DMS 273 treated with DMSO at 0.1 percent for 48 hours (cell line): ENCODE results near the gene HOATZ.

ENCODE experiments used
- DNase-seq: peaks from one replicate; lab custom pipeline; 2025; lab: John Stamatoyannopoulos, UW

HOATZ gene

GRCh38 chr11:111581341-111581740 is 66.8 kb downstream of the HOATZ start:
- no peak for DNase-seq

- no peak for DNase-seq
These were observed 67.6 kb downstream of the HOATZ start for GRCh38 chr11:111582163-111582562.

DNA sequence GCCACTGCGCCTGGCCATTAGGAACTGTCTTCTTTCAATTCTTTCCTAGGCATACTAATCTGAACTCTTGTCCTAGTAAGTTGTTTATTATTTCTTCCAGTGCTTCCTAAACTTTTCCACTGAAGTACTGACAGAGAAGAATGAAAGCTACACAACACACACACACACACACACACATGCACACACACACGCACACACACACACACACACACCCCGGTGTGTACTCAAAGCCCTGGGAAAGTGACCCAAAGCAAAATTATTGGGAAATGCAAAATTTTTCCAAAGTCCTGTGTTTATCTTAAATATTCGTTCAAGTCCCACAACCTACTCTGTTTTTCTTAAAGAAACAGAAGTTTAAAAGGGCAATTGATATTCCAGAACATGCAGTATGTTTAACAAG is 68.3 kb downstream of the HOATZ start:
- no peak for DNase-seq

DNA sequence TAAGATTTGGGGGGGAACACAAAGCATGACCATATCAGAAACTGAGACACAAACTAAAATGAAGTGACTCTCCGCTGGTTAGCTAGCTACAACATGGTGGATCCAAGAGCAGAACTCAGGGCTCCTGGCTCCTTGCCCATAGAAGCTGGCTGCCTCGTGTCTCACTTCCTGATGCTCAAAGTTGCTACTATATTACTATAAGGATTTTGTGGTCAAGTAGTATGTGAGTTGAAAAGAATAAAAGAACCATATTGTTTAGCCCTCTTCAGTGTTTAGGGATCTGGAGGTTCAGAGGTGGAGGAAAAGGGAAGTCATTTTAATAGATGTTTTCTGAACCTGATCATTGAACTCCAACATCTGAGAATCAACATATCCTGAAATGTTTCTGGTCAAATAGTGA is 70.8 kb downstream of the HOATZ start:
- DNase-seq: no peak

GRCh38 chr11:111586388-111586831 is 71.8 kb downstream of the HOATZ start:
- no peak for DNase-seq
